ENCODE results near the gene AOPEP. TPM values are rescaled to one million over a fixed set of nuclear protein-coding genes. Genes with fewer than 3 reads are reported as not detected.

AOPEP gene
- total RNA-seq, 1 experiment from 2014 or later, result 15.0 TPM

DNA sequence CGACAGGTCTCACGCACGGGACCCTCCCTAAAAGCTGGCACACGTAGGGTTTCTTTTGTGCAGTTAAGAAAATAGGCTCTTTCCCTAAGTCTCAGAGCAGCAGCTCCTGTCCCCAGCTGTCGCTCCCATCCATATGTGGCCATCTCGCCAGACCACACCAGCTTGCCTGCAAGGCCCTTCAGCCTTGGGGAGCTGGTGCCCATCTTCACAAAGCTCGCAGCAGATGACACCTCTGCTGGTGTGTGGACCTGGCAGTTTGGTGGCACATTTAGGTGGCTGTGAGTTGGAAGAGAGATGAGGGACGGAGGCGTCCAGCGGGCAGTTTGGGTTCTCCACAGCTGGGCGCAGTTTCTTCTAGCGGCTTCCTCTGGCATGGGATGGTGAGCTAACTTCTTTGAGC, 352.0 kb downstream of the AOPEP start:
- Mint-ChIP-seq H3K27me3 (ENCODE audit: low read depth) (no peaks in the 10 kb centered on the region), H3K27ac (no peak overlapping the region), H3K4me3 (no peak overlapping the region), H3K4me1 (peaks cover 39% of the 10 kb centered on the region in 2 experiments), H3K9me3 (no peaks in the 10 kb centered on the region), H3K36me3 (ENCODE audit: insufficient read depth in 1 of 3, low read depth in 3 of 3) (peaks cover 0 to 7% (median 2%) of the 10 kb centered on the region in 3 experiments; a peak in 4 of 7 replicates)
- H3K23me2 ChIP-seq (ENCODE audit: insufficient read length, low read depth, low read length, poor library complexity, severe bottlenecking), result no peaks in the 10 kb centered on the region
- no peaks in the 10 kb centered on the region for H3K27me3 ChIP-seq (ENCODE audit: insufficient read depth, low read length)
- no peaks in the 10 kb centered on the region for H3K4me1 ChIP-seq (ENCODE audit: insufficient read depth, low read length)
- H4K91ac ChIP-seq (ENCODE audit: insufficient read length, low read depth, low read length), result no peak overlapping the region
- no CpG with 5 or more reads among the region's 12 CpGs for WGBS (ENCODE audit: extremely low coverage, insufficient read length, low lambda C conversion rate)
- no peak overlapping the region for H3T11ph ChIP-seq (ENCODE audit: low read length)
- H2BK20ac ChIP-seq (ENCODE audit: low read depth, low read length, poor library complexity, severe bottlenecking), result no peak overlapping the region
- H4K8ac ChIP-seq (replicated peaks; ENCODE audit: insufficient read length, low read depth, low read length), result no peak overlapping the region
- no peak overlapping the region for H2BK12ac ChIP-seq (ENCODE audit: insufficient read length, low read depth, low read length)
- no peak overlapping the region for H3K56ac ChIP-seq (ENCODE audit: insufficient read length, low read depth, low read length)
- TF ChIP-seq, protein P1, sequence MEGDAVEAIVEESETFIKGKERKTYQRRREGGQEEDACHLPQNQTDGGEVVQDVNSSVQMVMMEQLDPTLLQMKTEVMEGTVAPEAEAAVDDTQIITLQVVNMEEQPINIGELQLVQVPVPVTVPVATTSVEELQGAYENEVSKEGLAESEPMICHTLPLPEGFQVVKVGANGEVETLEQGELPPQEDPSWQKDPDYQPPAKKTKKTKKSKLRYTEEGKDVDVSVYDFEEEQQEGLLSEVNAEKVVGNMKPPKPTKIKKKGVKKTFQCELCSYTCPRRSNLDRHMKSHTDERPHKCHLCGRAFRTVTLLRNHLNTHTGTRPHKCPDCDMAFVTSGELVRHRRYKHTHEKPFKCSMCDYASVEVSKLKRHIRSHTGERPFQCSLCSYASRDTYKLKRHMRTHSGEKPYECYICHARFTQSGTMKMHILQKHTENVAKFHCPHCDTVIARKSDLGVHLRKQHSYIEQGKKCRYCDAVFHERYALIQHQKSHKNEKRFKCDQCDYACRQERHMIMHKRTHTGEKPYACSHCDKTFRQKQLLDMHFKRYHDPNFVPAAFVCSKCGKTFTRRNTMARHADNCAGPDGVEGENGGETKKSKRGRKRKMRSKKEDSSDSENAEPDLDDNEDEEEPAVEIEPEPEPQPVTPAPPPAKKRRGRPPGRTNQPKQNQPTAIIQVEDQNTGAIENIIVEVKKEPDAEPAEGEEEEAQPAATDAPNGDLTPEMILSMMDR (conservative IDR thresholded peaks at IDR 0.05), result no peak
- no peak overlapping the region for H2BK5ac ChIP-seq (ENCODE audit: insufficient read length, low read length)
- no peak overlapping the region for H3K23ac ChIP-seq (ENCODE audit: insufficient read length, low read depth, low read length)
- no peaks in the 10 kb centered on the region for H4K20me1 ChIP-seq (ENCODE audit: control insufficient read depth, insufficient read depth, insufficient read length)
- no peak overlapping the region for H2AK5ac ChIP-seq (ENCODE audit: insufficient read length, low read length)
- no peak overlapping the region for H2AFZ ChIP-seq (ENCODE audit: low read length)
- H2BK120ac ChIP-seq (ENCODE audit: low read depth, low read length, poor library complexity, severe bottlenecking), result no peak overlapping the region
- H3K27ac ChIP-seq (ENCODE audit: insufficient read length, low read depth, low read length), result no peak overlapping the region
- no peak overlapping the region for H3K18ac ChIP-seq (ENCODE audit: insufficient read length, low read depth, low read length)
- peak overlapping the region; percentile 26; the same call in 1 of the 2 replicates for H3K14ac ChIP-seq (ENCODE audit: insufficient read depth, low read length)
- DNase-seq, result no peak
- H3K4ac ChIP-seq (ENCODE audit: low read depth, low read length), result no peak overlapping the region
- no peaks in the 10 kb centered on the region for H3K79me1 ChIP-seq (ENCODE audit: insufficient read depth, low read depth, low read length, poor library complexity, severe bottlenecking)
- H2BK15ac ChIP-seq (ENCODE audit: low read depth, low read length), result no peak overlapping the region
- H3K79me2 ChIP-seq (ENCODE audit: insufficient read depth, low read length), result peaks cover 2% of the 10 kb centered on the region; the same call in 1 of the 2 replicates
- H3K9ac ChIP-seq (ENCODE audit: extremely low read depth, insufficient read length, low read length), result no peak overlapping the region
- H3K4me2 ChIP-seq (ENCODE audit: insufficient read depth, insufficient read length, low read length), result no peak overlapping the region
- H3K9me3 ChIP-seq (ENCODE audit: control insufficient read depth, low read depth, low read length), result no peaks in the 10 kb centered on the region
- no peak overlapping the region for H4K5ac ChIP-seq (ENCODE audit: insufficient read length, low read depth, low read length)
